Mesenchymal stem cell (in vitro differentiated cells and primary cell): ENCODE data around the gene RHOU.

ENCODE experiments used
- DNase-seq: peaks from one replicate; pipeline ENCODE4 v3.0.0-alpha.2; 2013
- H2AFZ ChIP-seq: one replicate; pipeline ENCODE4 v1.6.1; 2013; ENCODE audit warnings: low read depth, mild to moderate bottlenecking, control low read depth, inconsistent platforms, low read length, moderate library complexity
- H2AK5ac ChIP-seq: 2 replicates; pipeline ENCODE4 v1.6.1; 2013; ENCODE audit warnings: low read length, moderate library complexity, mild to moderate bottlenecking, inconsistent platforms; ENCODE audit not compliant: severe bottlenecking
- H2BK120ac ChIP-seq: one replicate; pipeline ENCODE4 v1.6.1; 2013; ENCODE audit warnings: low read depth, mild to moderate bottlenecking, inconsistent platforms, low read length, moderate library complexity
- H2BK12ac ChIP-seq, 2 experiments: one replicate each; pipeline ENCODE4 v1.6.1; 2013; ENCODE audit warnings: inconsistent platforms in 2 of 2, low read length in 2 of 2, mild to moderate bottlenecking in 2 of 2, moderate library complexity in 2 of 2, control low read depth in 1 of 2
- H2BK15ac ChIP-seq: one replicate; pipeline ENCODE4 v1.6.1; 2013; ENCODE audit warnings: mild to moderate bottlenecking, low read depth, inconsistent platforms; ENCODE audit not compliant: poor library complexity, severe bottlenecking
- H2BK5ac ChIP-seq: 2 replicates; pipeline ENCODE4 v1.6.1; 2013; ENCODE audit warnings: low read depth, mild to moderate bottlenecking, low read length, control low read depth, inconsistent platforms; ENCODE audit not compliant: poor library complexity, severe bottlenecking
- H3K14ac ChIP-seq, 2 experiments: one replicate each; pipeline ENCODE4 v1.6.1; 2013; ENCODE audit warnings: inconsistent platforms in 2 of 2, low read length in 2 of 2, control low read depth in 1 of 2, mild to moderate bottlenecking in 1 of 2, moderate library complexity in 1 of 2
- H3K18ac ChIP-seq, 2 experiments: one replicate each; pipeline ENCODE4 v1.6.1; 2013; ENCODE audit warnings: inconsistent platforms in 2 of 2, low read length in 2 of 2, control low read depth in 1 of 2, low read depth in 1 of 2, mild to moderate bottlenecking in 1 of 2
- H3K23ac ChIP-seq, 2 experiments: one replicate each; pipeline ENCODE4 v1.6.1; 2013; ENCODE audit warnings: inconsistent platforms in 2 of 2, low read length in 2 of 2, mild to moderate bottlenecking in 2 of 2, moderate library complexity in 2 of 2, control low read depth in 1 of 2
- H3K27ac ChIP-seq: 2 replicates; pipeline ENCODE4 v1.5.1; 2013; ENCODE audit warnings: mild to moderate bottlenecking, moderate library complexity, low read length, control low read depth, inconsistent platforms; ENCODE audit not compliant: poor library complexity, severe bottlenecking
- H3K27me3 ChIP-seq, 2 experiments: 2 replicates each; pipeline versions ENCODE4 v1.6.1 to v1.7.0; 2013; ENCODE audit warnings: low read length in 2 of 2, mild to moderate bottlenecking in 2 of 2, moderate library complexity in 2 of 2, control low read depth in 1 of 2, inconsistent platforms in 1 of 2; ENCODE audit not compliant: control insufficient read depth in 1 of 2, insufficient read depth in 1 of 2
- H3K36me3 ChIP-seq, 2 experiments: 2 replicates each; pipeline versions ENCODE4 v1.6.1 to v1.7.0; 2013; ENCODE audit warnings: low read length in 2 of 2, control low read depth in 1 of 2, inconsistent platforms in 1 of 2, low read depth in 1 of 2, mild to moderate bottlenecking in 1 of 2; ENCODE audit not compliant: insufficient read depth in 2 of 2, control insufficient read depth in 1 of 2
- H3K4ac ChIP-seq, 2 experiments: one replicate each; pipeline ENCODE4 v1.6.1; 2013; ENCODE audit warnings: inconsistent platforms in 2 of 2, low read length in 2 of 2, mild to moderate bottlenecking in 2 of 2, moderate library complexity in 2 of 2, control low read depth in 1 of 2, low read depth in 1 of 2
- H3K4me1 ChIP-seq: 2 replicates; pipeline ENCODE4 v1.6.1; 2013; ENCODE audit warnings: low read depth, low read length, control low read depth; ENCODE audit not compliant: control insufficient read depth, insufficient read depth
- H3K4me2 ChIP-seq: 2 replicates; pipeline ENCODE4 v1.6.1; 2013; ENCODE audit warnings: low read length, mild to moderate bottlenecking, inconsistent platforms; ENCODE audit not compliant: poor library complexity, severe bottlenecking
- H3K4me3 ChIP-seq, 2 experiments: 2 replicates each; pipeline versions ENCODE4 v1.5.1 to v1.7.0; 2013; ENCODE audit warnings: low read length in 2 of 2, mild to moderate bottlenecking in 2 of 2, control low read depth in 1 of 2, low read depth in 1 of 2; ENCODE audit not compliant: insufficient read depth in 1 of 2
- H3K79me1 ChIP-seq: replicated peaks from 2 replicates; pipeline ENCODE4 v1.6.1; 2013; ENCODE audit warnings: mild to moderate bottlenecking, control low read depth, low read length, inconsistent platforms; ENCODE audit not compliant: poor library complexity, severe bottlenecking
- H3K9ac ChIP-seq: 2 replicates; pipeline ENCODE4 v1.7.0; 2013; ENCODE audit warnings: mild to moderate bottlenecking, low read length, moderate library complexity
- H3K9me3 ChIP-seq: 2 replicates; pipeline ENCODE4 v1.7.0; 2013; ENCODE audit warnings: mild to moderate bottlenecking, low read length; ENCODE audit not compliant: control insufficient read depth
- H4K8ac ChIP-seq: one replicate; pipeline ENCODE4 v1.6.1; 2013; ENCODE audit warnings: inconsistent platforms, mild to moderate bottlenecking, low read length, moderate library complexity
- H4K91ac ChIP-seq: one replicate; pipeline ENCODE4 v1.6.1; 2013; ENCODE audit warnings: mild to moderate bottlenecking, low read length, inconsistent platforms
- WGBS: methylation state at CpG from one replicate; pipeline ENCODE4 v1.1.7; 2013; ENCODE audit warnings: mixed read lengths; 5-methylcytosine and 5-hydroxymethylcytosine counted together

The RHOU gene

DNA sequence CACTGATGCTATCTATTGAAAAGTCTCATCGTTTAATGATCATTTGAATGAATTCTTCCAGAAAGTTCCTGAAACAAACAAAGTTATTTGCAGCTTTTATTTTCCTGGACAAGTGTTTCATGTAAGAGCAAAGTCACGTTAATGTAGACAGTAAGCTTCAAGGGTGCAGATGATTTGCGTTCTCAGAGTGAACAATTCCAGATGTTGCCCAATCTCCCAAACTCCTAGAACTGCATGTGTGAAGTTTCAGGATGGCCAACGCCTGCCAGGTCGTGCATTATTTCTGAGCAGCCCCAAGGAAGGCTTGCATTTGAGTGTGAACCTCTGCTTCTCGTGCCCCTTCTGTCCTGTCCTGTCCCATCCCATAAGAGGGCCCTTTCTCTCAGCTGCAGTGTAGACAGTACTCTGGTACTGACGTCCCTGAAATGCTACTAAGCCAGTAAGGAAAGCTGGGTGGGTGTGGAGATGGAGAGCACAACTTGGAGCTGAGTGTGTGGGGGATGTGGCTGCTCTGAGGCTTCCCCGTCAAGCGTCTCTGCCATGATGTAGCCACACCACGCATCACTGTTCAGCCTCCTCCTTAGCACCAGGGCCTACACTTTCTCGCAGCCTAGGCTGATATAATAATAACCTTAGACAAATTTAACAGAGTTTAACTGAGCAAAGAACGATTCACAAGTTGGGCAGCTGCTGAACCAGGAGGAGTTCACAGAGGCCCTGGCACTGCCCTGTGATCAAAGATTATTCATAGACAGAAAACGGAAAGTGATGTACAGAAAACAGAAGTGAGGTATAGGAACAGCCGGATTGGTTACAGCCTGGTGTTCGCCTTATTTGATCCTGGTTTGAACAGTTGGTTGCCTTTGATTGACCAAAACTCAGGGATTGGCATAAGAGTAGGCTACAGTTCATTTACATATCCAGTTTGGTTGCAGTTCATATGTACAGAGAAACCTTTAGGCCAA is 50.4 kb downstream of the RHOU start:
- H3K4me3 ChIP-seq, result no peak overlapping the region
- no peak overlapping the region for H2BK12ac ChIP-seq
- no peak overlapping the region for H3K23ac ChIP-seq
- H4K91ac ChIP-seq, result no peak overlapping the region
- peaks cover 11 to 42% of the 10 kb centered on the region in 2 experiments for H3K27me3 ChIP-seq
- no peak overlapping the region for H2AK5ac ChIP-seq
- no peak overlapping the region for H2BK5ac ChIP-seq
- no peak overlapping the region for H4K8ac ChIP-seq
- H3K27ac ChIP-seq, result no peak overlapping the region
- no peaks in the 10 kb centered on the region for H3K79me1 ChIP-seq
- peaks cover 3% of the 10 kb centered on the region for H3K4me1 ChIP-seq
- H3K4ac ChIP-seq, result no peak overlapping the region
- no peak overlapping the region for H2AFZ ChIP-seq
- H3K9me3 ChIP-seq, result no peaks in the 10 kb centered on the region
- H3K14ac ChIP-seq, result no peak overlapping the region
- H2BK15ac ChIP-seq, result no peak overlapping the region
- no peak for DNase-seq
- H3K9ac ChIP-seq, result no peak overlapping the region
- H3K18ac ChIP-seq, result no peak overlapping the region
- no peaks in the 10 kb centered on the region for H3K36me3 ChIP-seq
- H2BK120ac ChIP-seq, result no peak overlapping the region
- WGBS, result 87% methylated on average over 12 of the region's 15 CpGs
- H3K4me2 ChIP-seq, result no peak overlapping the region

DNA sequence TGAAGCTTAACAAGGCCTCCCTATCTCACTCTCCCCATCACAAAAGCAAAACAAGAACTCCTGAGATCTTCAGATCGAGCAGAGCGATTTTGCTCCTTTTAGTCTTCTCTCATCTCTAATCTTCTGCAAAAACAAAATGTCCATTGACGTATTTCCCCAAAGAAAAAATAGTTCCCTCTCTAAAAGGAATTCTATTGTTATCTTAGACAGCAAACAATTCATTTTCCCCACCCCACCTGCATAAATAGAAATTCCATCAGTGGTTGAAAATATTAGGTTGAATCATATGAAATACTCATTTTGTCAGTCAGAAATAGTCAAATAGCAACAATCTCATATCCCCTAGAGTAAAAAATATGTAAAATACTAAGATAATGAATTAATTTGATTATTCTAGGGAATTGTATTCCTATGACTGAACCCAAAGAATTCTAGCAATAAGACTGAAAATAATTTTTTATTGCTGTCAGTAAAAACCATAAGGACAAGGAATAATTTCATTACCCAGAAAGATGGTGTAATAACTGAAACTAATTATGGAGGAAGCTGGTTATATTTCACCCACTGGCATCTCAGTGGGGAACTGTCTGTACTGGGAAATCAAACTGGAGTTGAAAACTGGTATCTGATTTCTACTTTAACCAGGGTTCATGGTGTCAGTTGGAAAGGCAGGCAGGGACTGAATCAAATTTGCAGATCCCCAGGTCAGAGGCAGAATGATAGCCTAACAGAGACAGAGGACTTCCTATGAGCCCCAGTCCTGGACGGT is 51.3 kb downstream of the RHOU start:
- no peak overlapping the region for H3K14ac ChIP-seq
- no peak overlapping the region for H3K18ac ChIP-seq
- peaks cover 3% of the 10 kb centered on the region for H3K4me1 ChIP-seq
- H3K9ac ChIP-seq, result no peak overlapping the region
- no peak overlapping the region for H4K91ac ChIP-seq
- no peaks in the 10 kb centered on the region for H3K9me3 ChIP-seq
- H3K23ac ChIP-seq, result no peak overlapping the region
- no peak overlapping the region for H3K27ac ChIP-seq
- H2BK5ac ChIP-seq, result no peak overlapping the region
- no peak overlapping the region for H3K4me3 ChIP-seq
- no peak overlapping the region for H4K8ac ChIP-seq
- DNase-seq, result no peak
- no peak overlapping the region for H3K4me2 ChIP-seq
- H2AK5ac ChIP-seq, result no peak overlapping the region
- H3K27me3 ChIP-seq, result peaks cover 12 to 43% of the 10 kb centered on the region in 2 experiments
- WGBS, result 76% methylated on average over 4 of the region's 4 CpGs
- H3K36me3 ChIP-seq, result no peaks in the 10 kb centered on the region
- no peak overlapping the region for H3K4ac ChIP-seq
- no peak overlapping the region for H2AFZ ChIP-seq
- H2BK120ac ChIP-seq, result no peak overlapping the region
- H2BK15ac ChIP-seq, result no peak overlapping the region
- H2BK12ac ChIP-seq, result no peak overlapping the region
- H3K79me1 ChIP-seq, result no peaks in the 10 kb centered on the region

DNA sequence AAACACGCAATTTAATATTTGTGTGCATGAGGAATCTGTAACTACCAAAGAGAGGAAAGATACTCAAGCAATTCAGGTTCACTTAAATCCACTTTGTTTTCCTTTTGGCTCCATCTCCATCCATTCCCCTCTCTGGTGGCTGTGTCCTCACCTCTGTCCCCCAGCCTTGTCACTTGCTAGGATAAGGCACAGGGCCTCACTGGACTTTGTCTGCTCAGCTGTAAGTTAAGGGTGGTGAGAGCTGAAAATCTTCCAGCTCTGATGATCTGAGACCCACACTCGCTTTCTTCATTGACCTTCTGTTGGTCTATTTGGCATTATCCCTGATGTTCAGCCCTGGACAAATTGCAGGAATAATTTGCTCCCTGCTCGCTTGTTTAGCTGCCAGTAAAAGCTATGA is 56.5 kb downstream of the RHOU start:
- no peak overlapping the region for H3K4me2 ChIP-seq
- no peak overlapping the region for H3K14ac ChIP-seq
- H3K18ac ChIP-seq, result no peak overlapping the region
- H3K27ac ChIP-seq, result no peak overlapping the region
- no peak for DNase-seq
- H2AFZ ChIP-seq, result no peak overlapping the region
- H2BK15ac ChIP-seq, result no peak overlapping the region
- no peak overlapping the region for H4K8ac ChIP-seq
- no peak overlapping the region for H4K91ac ChIP-seq
- H3K4me1 ChIP-seq, result no peaks in the 10 kb centered on the region
- no peak overlapping the region for H2BK120ac ChIP-seq
- no peak overlapping the region for H2BK5ac ChIP-seq
- no peak overlapping the region for H3K4me3 ChIP-seq
- H3K79me1 ChIP-seq, result no peaks in the 10 kb centered on the region
- H3K36me3 ChIP-seq, result no peaks in the 10 kb centered on the region
- H3K9me3 ChIP-seq, result peaks cover 9% of the 10 kb centered on the region
- no peak overlapping the region for H3K9ac ChIP-seq
- peaks cover 15 to 56% of the 10 kb centered on the region in 2 experiments for H3K27me3 ChIP-seq
- no peak overlapping the region for H2BK12ac ChIP-seq
- 98% methylated on average over 2 of the region's 3 CpGs for WGBS
- H3K4ac ChIP-seq, result no peak overlapping the region
- no peak overlapping the region for H3K23ac ChIP-seq
- H2AK5ac ChIP-seq, result no peak overlapping the region

DNA sequence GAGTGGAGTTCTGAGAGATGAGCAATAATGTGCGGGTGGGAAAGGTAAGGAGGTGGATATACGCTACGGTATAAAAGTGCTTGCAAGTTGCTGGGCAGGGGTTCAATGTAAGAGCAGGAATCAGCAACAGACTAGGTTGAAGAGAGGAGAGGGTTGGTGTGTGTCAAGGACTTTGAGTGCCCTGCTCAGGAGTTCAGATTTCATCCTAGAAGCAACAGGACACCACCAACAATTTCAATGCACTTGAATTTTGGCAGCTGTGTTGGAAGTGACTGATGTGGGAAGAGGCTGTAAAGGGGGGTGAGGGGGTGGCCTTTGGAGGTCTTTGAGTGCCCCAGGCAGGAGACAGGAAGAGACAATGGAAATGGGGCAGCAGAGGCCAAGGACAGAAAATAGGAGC is 57.3 kb downstream of the RHOU start:
- no peak overlapping the region for H3K4me3 ChIP-seq
- H2BK5ac ChIP-seq, result no peak overlapping the region
- no peak overlapping the region for H3K27ac ChIP-seq
- no peaks in the 10 kb centered on the region for H3K36me3 ChIP-seq
- no peak overlapping the region for H3K23ac ChIP-seq
- H3K27me3 ChIP-seq, result peaks cover 15 to 50% of the 10 kb centered on the region in 2 experiments
- H2AK5ac ChIP-seq, result no peak overlapping the region
- no peak overlapping the region for H3K4me2 ChIP-seq
- no peak overlapping the region for H3K4ac ChIP-seq
- H2BK15ac ChIP-seq, result no peak overlapping the region
- no peak overlapping the region for H3K9ac ChIP-seq
- no peak overlapping the region for H4K91ac ChIP-seq
- H3K79me1 ChIP-seq, result no peaks in the 10 kb centered on the region
- no peak overlapping the region for H3K18ac ChIP-seq
- H2BK120ac ChIP-seq, result no peak overlapping the region
- WGBS, result 90% methylated on average over 3 of the region's 3 CpGs
- H3K9me3 ChIP-seq, result peaks cover 9% of the 10 kb centered on the region
- H4K8ac ChIP-seq, result no peak overlapping the region
- DNase-seq, result no peak
- no peak overlapping the region for H3K14ac ChIP-seq
- no peak overlapping the region for H2BK12ac ChIP-seq
- no peak overlapping the region for H2AFZ ChIP-seq
- H3K4me1 ChIP-seq, result no peaks in the 10 kb centered on the region
